Keratinocyte (primary cell): Measurements from ENCODE around the gene ABCA10. TPM values are rescaled to one million over a fixed set of nuclear protein-coding genes. Genes with fewer than 3 reads are reported as not detected.

ENCODE experiments used
- DNase-seq: peaks from one replicate; pipeline ENCODE4 v3.0.0-alpha.2; 2011; ENCODE audit warnings: low read depth, missing footprints, low spot score
- FAIRE-seq: peaks from 2 replicates; lab custom pipeline; 2011; peaks lifted over from hg19 to GRCh38; lab: Jason Lieb, UNC
- H2AFZ ChIP-seq: 2 replicates; pipeline ENCODE4 v1.6.0; 2012; ENCODE audit warnings: low read length, control low read depth, inconsistent platforms; ENCODE audit not compliant: control insufficient read depth
- H3K27ac ChIP-seq: 2 replicates; pipeline ENCODE4 v1.5.1; 2011; ENCODE audit warnings: low read length; ENCODE audit not compliant: control insufficient read depth, insufficient read depth
- H3K27me3 ChIP-seq: 3 replicates; pipeline ENCODE4 v1.6.0; 2011; ENCODE audit warnings: low read length; ENCODE audit not compliant: control insufficient read depth, insufficient read depth; ENCODE audit errors: extremely low read depth
- H3K36me3 ChIP-seq, 2 experiments: 2 replicates in 1 of 2; 3 replicates in 1 of 2; pipeline ENCODE4 v1.5.1; 2011; ENCODE audit warnings: low read length in 2 of 2, mild to moderate bottlenecking in 1 of 2; ENCODE audit not compliant: control insufficient read depth in 2 of 2, insufficient read depth in 2 of 2; ENCODE audit errors: extremely low read depth in 1 of 2
- H3K4me1 ChIP-seq: 3 replicates; pipeline ENCODE4 v1.5.1; 2011; ENCODE audit warnings: low read length; ENCODE audit not compliant: control insufficient read depth, insufficient read depth; ENCODE audit errors: extremely low read depth
- H3K4me2 ChIP-seq: 3 replicates; pipeline ENCODE4 v1.6.0; 2011; ENCODE audit warnings: low read depth, low read length; ENCODE audit not compliant: control insufficient read depth, insufficient read depth; ENCODE audit errors: extremely low read depth
- H3K4me3 ChIP-seq, 3 experiments: fragments of 200-600 bp in 1 of 3; sonication (generic) in 1 of 3; 2 replicates in 2 of 3; 3 replicates in 1 of 3; pipeline ENCODE4 v1.5.1; 2011 to 2016; ENCODE audit warnings: low read length in 3 of 3, mild to moderate bottlenecking in 3 of 3, control low read depth in 2 of 3, inconsistent platforms in 1 of 3, low read depth in 1 of 3, mixed read lengths in 1 of 3, mixed run types in 1 of 3, moderate library complexity in 1 of 3; ENCODE audit not compliant: control insufficient read depth in 2 of 3, insufficient read depth in 2 of 3; ENCODE audit errors: extremely low read depth in 1 of 3
- H3K79me2 ChIP-seq: 2 replicates; pipeline ENCODE4 v1.6.0; 2012; ENCODE audit warnings: low read length; ENCODE audit not compliant: control insufficient read depth, insufficient read depth
- H3K9ac ChIP-seq: 3 replicates; pipeline ENCODE4 v1.6.0; 2011; ENCODE audit warnings: low read length; ENCODE audit not compliant: control insufficient read depth, insufficient read depth; ENCODE audit errors: extremely low read depth
- H3K9me1 ChIP-seq: 3 replicates; pipeline ENCODE4 v1.6.0; 2011; ENCODE audit warnings: low read length; ENCODE audit not compliant: control insufficient read depth, insufficient read depth; ENCODE audit errors: extremely low read depth
- H3K9me3 ChIP-seq: 2 replicates; pipeline ENCODE4 v1.5.1; 2012; ENCODE audit warnings: low read depth, low read length; ENCODE audit not compliant: control insufficient read depth
- H4K20me1 ChIP-seq: 3 replicates; pipeline ENCODE4 v1.6.0; 2011; ENCODE audit warnings: low read length; ENCODE audit not compliant: control insufficient read depth, insufficient read depth; ENCODE audit errors: extremely low read depth
- CTCF ChIP-seq, 3 experiments: IDR thresholded peaks in 1 of 3; conservative IDR thresholded peaks in 1 of 3; optimal IDR thresholded peaks in 1 of 3; 2 replicates in 2 of 3; 3 replicates in 1 of 3; pipeline versions ENCODE3 to v1.5.1; 2011; ENCODE audit warnings: low read length in 3 of 3, mild to moderate bottlenecking in 3 of 3, moderate library complexity in 2 of 3, control low read depth in 1 of 3, inconsistent platforms in 1 of 3; ENCODE audit not compliant: insufficient read depth in 2 of 3; ENCODE audit errors: extremely low read depth in 1 of 3
- EZH2 ChIP-seq: IDR thresholded peaks from one replicate; pipeline ENCODE4 v1.6.1; 2012; ENCODE audit warnings: inconsistent platforms, mild to moderate bottlenecking, low read length, moderate library complexity
- dilution Hi-C: fragments of 300-500 bp; cut with MboI; formaldehyde crosslinking; loops from one replicate; pipeline ENCODE4 v1.7.0; 2020; ENCODE audit warnings: low sequenced_read_pairs; ENCODE audit not compliant: extremely low pct_ligation_motif_present
- polyA plus RNA-seq, 5 experiments: library from polyadenylated mRNA; depleted of rRNA in 3 of 5; stranded (reverse) in 3 of 5; stranded (forward) in 1 of 5; unstranded in 1 of 5; fragments of >200 nt; gene quantifications; 1 replicate in 1 of 5; 2 replicates in 3 of 5; 3 replicates in 1 of 5; pipeline versions ENCODE4 v1.2.1 to v1.2.3, GENCODE V29; 2011 to 2012; ENCODE audit warnings: missing spikeins in 2 of 5, low read depth in 1 of 5, low replicate concordance in 1 of 5

Gene ABCA10
- polyA plus RNA-seq, 1 donor (not counting 4 experiments of a cell fraction or from before 2014, with no cell fraction given) = 0.46 TPM

GRCh38 chr17:69271023-69271422 lies 42.4 kb upstream of the ABCA10 start:
- Histone ChIP-seq H3K27me3 (no peaks in the 10 kb centered on the region), H3K36me3 (no peaks in the 10 kb centered on the region), H3K9me3 (no peaks in the 10 kb centered on the region), H3K79me2 (no peaks in the 10 kb centered on the region), H3K9me1 (no peaks in the 10 kb centered on the region), H4K20me1 (no peaks in the 10 kb centered on the region), H3K4me2 (no peak overlapping the region), H3K4me3 (no peak overlapping the region), H2AFZ (no peak overlapping the region), H3K9ac (no peak overlapping the region), H3K4me1 (peaks cover 10% of the 10 kb centered on the region), H3K27ac (no peak overlapping the region)
- TF ChIP-seq CTCF (optimal IDR thresholded peaks at IDR 0.05 in 1 of 3, IDR thresholded peaks at IDR 0.05 in 1 of 3, conservative IDR thresholded peaks at IDR 0.05 in 1 of 3; ENCODE audit: extremely low read depth in 1 of 3, insufficient read depth in 2 of 3, low read length in 3 of 3) (no peak), EZH2 (no peak)
- DNase-seq = no peak
- dilution Hi-C loops = no loop called here
- no peak for FAIRE-seq

- Histone ChIP-seq H3K27me3 (no peaks in the 10 kb centered on the region), H3K9me1 (no peaks in the 10 kb centered on the region), H3K36me3 (no peaks in the 10 kb centered on the region), H2AFZ (no peak overlapping the region), H3K4me2 (peak overlapping the region; percentile 44), H3K27ac (no peak overlapping the region), H3K4me1 (peaks cover 10% of the 10 kb centered on the region), H3K4me3 (peak overlapping the region in 1 of 3 experiments; percentile 0), H3K9ac (no peak overlapping the region), H3K9me3 (no peaks in the 10 kb centered on the region), H4K20me1 (no peaks in the 10 kb centered on the region), H3K79me2 (no peaks in the 10 kb centered on the region)
- TF ChIP-seq EZH2 = no peak
- TF ChIP-seq CTCF (optimal IDR thresholded peaks at IDR 0.05 in 1 of 3, IDR thresholded peaks at IDR 0.05 in 1 of 3, conservative IDR thresholded peaks at IDR 0.05 in 1 of 3; ENCODE audit: extremely low read depth in 1 of 3, insufficient read depth in 2 of 3, low read length in 3 of 3) = no peak
- dilution Hi-C loops = no loop called here
- DNase-seq (peak; percentile 15), FAIRE-seq (no peak)
Observed at GRCh38 chr17:69269131-69269998, 40.7 kb upstream of the ABCA10 start.
